Peyer's patch (tissue), 4 donors: Measurements from ENCODE around the gene HABP4.

ENCODE experiments used
- POLR2A ChIP-seq, 2 donors: fragments of 450-650 bp; IDR thresholded peaks; one replicate each; pipeline ENCODE4 v1.5.1; 2017; ENCODE audit warnings: antibody characterized with exemption in 2 of 2, mild to moderate bottlenecking in 2 of 2, moderate library complexity in 2 of 2
- TF ChIP-seq, protein P1 (sequence below), 6 experiments: fragments of 450-650 bp in 4 of 6; fragments of 200-600 bp in 2 of 6; sonication (generic) in 1 of 6; IDR thresholded peaks; one replicate each; pipeline ENCODE4 v1.5.1; 2017 to 2019; ENCODE audit warnings: antibody characterized with exemption in 6 of 6, mild to moderate bottlenecking in 3 of 6, moderate library complexity in 1 of 6

GRCh38 chr9:96449523-96449844 is 485 bp upstream of the HABP4 start:
- TF ChIP-seq, protein P1, sequence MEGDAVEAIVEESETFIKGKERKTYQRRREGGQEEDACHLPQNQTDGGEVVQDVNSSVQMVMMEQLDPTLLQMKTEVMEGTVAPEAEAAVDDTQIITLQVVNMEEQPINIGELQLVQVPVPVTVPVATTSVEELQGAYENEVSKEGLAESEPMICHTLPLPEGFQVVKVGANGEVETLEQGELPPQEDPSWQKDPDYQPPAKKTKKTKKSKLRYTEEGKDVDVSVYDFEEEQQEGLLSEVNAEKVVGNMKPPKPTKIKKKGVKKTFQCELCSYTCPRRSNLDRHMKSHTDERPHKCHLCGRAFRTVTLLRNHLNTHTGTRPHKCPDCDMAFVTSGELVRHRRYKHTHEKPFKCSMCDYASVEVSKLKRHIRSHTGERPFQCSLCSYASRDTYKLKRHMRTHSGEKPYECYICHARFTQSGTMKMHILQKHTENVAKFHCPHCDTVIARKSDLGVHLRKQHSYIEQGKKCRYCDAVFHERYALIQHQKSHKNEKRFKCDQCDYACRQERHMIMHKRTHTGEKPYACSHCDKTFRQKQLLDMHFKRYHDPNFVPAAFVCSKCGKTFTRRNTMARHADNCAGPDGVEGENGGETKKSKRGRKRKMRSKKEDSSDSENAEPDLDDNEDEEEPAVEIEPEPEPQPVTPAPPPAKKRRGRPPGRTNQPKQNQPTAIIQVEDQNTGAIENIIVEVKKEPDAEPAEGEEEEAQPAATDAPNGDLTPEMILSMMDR (IDR thresholded peaks at IDR 0.05), result no peak
- TF ChIP-seq POLR2A (IDR thresholded peaks at IDR 0.05), result no peak
